NCI-H446 treated with DMSO at 0.1 percent for 48 hours (cell line): ENCODE measurements around the gene LAMB3.

Source experiments
- DNase-seq: peaks from one replicate; lab custom pipeline; 2025; lab: John Stamatoyannopoulos, UW

Gene LAMB3

GRCh38 chr1:209661071-209661470, 8.8 kb upstream of the LAMB3 start:
- no peak for DNase-seq

GRCh38 chr1:209659909-209660308, 7.7 kb upstream of the LAMB3 start:
- no peak for DNase-seq

GRCh38 chr1:209657918-209658317, 5.7 kb upstream of the LAMB3 start:
- DNase-seq: no peak

GRCh38 chr1:209657140-209657879, 5.1 kb upstream of the LAMB3 start:
- no peak for DNase-seq

DNA sequence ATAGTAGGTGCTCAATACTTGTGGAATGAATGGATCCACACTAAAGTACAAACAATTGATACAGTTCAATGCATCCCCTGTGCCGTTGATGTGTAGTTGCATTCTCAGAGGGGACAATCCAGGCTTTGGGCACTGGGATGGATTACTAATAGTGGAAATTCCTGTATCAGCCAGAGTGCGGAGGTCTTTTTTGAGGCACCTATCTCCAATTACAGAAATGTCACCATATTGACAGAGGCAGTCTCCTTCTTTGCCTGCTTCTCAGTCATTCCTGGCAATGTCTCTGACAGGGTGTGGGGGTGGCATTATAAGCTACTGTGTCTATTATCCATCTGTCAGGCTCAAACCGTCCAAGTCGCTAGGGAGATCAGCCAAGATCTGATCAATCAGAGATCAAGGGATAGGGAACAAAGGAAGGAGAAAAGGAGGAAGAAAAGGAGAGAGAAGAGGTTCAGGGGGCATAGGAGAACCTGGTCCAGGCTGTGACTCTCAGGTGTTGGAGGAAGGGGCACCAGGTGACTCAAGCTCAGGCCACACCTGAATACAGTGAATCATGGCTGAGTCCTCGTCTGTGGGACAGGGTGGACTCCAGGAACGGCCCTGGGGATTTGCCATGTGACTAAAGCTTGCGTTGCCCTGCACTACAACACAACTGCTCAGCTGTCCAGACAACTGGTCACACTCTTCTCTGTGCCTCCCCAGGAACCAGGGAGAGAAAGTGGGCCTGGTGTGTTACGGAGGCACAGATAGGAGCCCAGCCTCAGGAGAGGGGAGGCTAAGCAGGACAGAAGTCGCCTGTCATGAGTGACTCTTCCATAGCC, 3.4 kb upstream of the LAMB3 start:
- peak; percentile 73 for DNase-seq

DNA sequence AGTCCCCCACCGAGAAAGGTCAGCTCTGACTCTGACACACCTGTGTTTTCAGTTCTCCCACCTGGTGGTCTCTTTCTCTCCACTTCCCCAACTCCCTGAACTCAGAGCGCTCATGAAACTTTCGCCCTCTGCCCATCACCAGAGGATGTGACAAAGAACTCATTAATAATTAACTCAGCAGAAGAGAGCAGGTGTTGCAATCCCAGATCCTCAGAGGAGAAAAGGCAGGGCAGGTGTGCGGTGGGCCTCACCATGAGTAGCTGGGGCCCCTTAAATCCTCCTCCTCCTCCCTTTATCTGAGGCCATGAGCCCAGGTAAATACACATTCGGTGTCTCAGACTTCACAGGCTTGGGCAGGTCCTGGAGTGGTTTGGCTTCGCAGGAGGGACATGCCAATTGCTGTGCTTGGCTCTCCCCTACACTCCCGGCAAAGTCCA, 1.7 kb upstream of the LAMB3 start:
- DNase-seq: no peak

GRCh38 chr1:209652873-209653401, 712 bp upstream of the LAMB3 start:
- peak; percentile 63 for DNase-seq

DNA sequence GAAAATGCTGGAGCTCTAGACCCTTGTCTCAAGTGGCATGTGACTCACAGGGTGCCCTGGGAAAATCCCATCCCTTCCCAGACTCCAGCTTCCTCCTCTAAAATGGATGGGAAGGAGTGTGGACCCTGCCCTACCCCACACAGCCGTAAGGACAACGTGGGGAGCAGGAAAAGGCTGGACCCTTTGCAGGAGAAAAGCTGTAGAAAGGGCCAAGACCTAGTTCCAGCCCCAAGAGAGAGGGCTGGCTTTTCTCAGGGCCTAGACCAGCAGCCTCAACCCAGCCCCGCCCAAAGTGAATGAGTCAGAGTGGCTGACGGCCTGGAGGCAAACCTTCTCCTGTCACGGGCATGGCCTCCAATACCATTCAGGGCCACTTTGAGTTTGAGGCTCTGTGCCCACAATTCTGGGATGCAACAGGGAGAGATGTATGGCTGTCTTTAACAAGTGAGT, 1.1 kb downstream of the LAMB3 start:
- no peak for DNase-seq

GRCh38 chr1:209650454-209650853, 1.8 kb downstream of the LAMB3 start:
- no peak for DNase-seq

DNA sequence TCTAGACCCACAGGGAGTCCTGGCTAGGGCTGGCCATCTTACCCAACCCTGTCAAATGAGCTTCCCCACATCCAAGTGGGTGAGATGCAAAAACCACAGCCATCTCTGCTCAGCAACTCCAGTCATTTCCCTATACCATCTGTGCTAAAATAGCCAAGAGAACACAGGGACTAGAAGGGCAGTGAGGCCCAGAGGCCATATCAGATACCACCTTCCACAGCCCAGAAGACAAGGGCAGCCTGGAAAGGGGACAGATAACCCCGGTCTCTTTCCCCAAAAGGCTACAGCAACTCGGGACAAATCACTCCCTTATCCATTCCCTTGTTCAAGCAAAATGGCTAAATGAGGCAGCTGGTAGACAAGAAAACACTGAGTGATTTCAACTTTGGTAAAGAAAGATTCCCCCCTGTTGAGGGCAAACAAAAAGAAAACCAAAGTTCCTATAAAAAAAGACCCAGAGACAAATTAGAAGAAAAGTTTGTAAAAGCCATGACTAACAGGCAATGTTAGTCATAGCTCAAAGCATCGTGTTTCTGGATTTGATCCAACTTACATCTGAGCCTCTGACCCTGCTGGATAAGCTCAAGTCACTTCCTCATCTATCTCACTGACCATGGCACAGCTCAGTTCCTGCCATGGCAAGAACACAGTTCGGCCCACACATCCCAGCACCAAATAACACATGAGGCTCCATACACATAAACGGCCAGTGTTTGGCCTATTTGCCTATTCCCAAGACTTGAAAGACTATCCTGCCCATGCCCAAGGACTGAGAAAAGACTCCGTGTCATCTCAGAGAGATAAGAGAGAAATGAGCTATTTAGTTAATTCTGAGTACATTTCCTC, 3.1 kb downstream of the LAMB3 start:
- peak; percentile 19 for DNase-seq

DNA sequence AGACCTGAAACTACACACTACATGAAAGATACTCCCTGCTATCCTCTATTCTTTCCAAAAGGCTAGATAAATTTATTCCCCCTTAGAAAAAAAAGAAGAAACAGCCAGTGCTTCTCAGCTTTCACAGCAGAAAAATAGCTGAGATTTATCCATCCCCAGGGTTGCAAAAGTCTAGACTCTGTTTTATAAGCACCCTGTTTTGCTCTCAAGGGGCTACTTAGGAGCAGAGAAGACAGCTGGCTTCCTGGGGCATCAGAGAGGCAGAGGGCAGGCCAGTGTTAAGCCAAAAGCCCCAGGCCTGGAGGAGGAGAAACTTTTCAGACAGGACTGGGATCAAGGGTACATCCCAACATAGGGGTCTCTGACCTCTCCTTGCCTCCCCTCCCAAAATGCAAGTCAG, 3.9 kb downstream of the LAMB3 start:
- no peak for DNase-seq

DNA sequence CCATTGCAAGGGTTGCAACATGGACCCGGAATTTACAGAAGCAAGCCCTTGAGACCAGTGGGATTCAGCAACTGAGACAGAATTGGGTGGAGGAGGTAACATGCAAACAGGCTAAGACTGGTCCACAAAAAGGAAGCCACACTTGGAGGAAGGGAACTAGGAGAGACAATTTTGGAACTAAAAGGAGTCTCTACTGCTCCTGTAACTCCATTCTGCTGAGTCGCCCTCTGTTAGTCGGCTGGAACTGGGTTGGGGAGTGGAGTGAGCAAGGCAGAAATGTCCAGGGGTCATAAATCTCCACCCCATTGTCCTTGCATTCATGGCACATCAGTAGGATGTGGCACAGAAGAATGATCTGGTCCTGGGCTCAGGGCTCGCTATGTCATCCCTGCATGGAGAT, 5.1 kb downstream of the LAMB3 start:
- no peak for DNase-seq

DNA sequence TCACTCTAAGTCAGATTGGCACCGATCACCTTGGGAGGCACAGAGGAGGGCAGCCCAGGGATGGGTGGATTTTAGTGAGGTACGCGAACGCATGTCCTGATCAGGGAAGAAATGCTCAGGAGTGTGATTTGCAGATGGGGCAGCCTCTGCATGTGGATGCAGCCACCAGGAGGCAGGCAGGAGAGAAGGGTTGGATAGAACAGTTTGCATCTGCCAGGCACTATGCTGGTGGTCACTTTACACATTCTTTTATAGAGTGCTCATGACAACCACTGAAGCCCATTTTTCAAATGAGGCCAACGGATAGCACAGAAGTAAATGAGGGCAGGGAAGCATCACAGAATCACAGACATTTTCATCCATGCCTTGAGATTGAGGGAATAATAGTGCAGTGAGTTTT, 5.7 kb downstream of the LAMB3 start:
- DNase-seq: no peak

GRCh38 chr1:209645574-209646452, 6.4 kb downstream of the LAMB3 start:
- no peak for DNase-seq

GRCh38 chr1:209643285-209644020, 8.8 kb downstream of the LAMB3 start:
- DNase-seq: peak; percentile 53

DNA sequence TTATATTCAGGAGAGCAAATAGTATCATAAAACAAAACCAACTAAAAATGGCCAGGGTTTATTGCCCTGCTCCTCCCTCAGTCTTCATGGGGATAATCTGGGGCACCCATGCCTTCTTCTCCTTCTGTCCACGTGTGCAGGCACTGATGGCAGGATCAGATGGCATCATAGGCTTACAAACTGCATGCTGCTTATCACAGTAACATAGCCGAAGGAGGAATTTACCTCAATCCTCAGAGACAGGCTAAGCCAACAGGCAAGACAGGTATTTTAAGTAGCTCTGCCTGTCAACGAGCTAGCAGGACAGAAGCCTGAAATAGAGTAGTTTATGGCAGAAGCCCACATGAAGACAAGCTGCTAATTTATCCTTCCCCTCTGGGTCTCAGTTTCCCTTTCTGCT, 9.4 kb downstream of the LAMB3 start:
- no peak for DNase-seq

- no peak for DNase-seq
Measured at GRCh38 chr1:209641832-209642172, 10.4 kb downstream of the LAMB3 start.

DNA sequence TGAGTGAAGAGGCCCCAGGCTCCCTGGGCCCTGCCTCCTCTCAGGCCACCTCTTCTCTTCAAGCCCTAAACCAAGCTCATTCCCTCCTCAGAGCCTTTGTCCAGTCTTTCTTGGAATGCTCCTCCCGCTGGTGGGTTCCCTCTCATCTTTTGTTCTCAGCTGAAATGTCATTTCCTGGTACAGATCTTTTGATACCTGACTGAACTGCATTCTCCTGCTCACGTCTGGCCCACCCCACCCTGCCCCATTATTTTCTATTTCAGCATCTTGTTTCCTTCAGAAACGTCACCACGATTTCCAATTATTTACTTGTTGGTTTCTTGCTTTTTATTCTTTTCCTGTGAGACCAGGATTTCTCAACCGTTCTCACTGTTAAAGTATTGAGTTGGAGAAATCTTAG, 16.4 kb downstream of the LAMB3 start:
- DNase-seq: no peak

- DNase-seq: no peak
Measured at GRCh38 chr1:209634005-209634737, 18.1 kb downstream of the LAMB3 start.
